GM13976 (cell line): Measurements from ENCODE around the gene SPATS2L.

Experiments used
- DNase-seq: peaks from one replicate; pipeline ENCODE4 v3.0.0; 2012; ENCODE audit warnings: low spot score
- CTCF ChIP-seq: IDR thresholded peaks from 2 replicates; pipeline ENCODE4 v1.5.1; 2012; ENCODE audit warnings: borderline replicate concordance, mild to moderate bottlenecking; ENCODE audit not compliant: insufficient read depth; ENCODE audit errors: extremely low read depth, missing control alignments, control extremely low read depth
- in situ Hi-C: fragments of 300-500 bp; cut with MboI; formaldehyde crosslinking; loops from one replicate; pipeline ENCODE4 v1.12.0; 2022; ENCODE audit warnings: low sequenced_read_pairs, mixed read lengths, inconsistent platforms; ENCODE audit not compliant: unreplicated experiment

SPATS2L gene

GRCh38 chr2:200417366-200417765 lies 110.9 kb downstream of the SPATS2L start:
- DNase-seq, result no peak
- no peak for TF ChIP-seq CTCF
- in situ Hi-C loops, result no loop called here

GRCh38 chr2:200418399-200418798 lies 111.9 kb downstream of the SPATS2L start:
- DNase-seq, result no peak
- in situ Hi-C loops, result no loop called here
- TF ChIP-seq CTCF, result no peak

- in situ Hi-C loops, result no loop called here
- DNase-seq, result no peak
- TF ChIP-seq CTCF, result no peak
Observed at GRCh38 chr2:200419325-200419724, 112.8 kb downstream of the SPATS2L start.

- in situ Hi-C loops, result no loop called here
- TF ChIP-seq CTCF, result no peak
- no peak for DNase-seq
Observed at GRCh38 chr2:200421270-200421669, 114.8 kb downstream of the SPATS2L start.

GRCh38 chr2:200422071-200422470 lies 115.6 kb downstream of the SPATS2L start:
- in situ Hi-C loops, result no loop called here
- no peak for DNase-seq
- TF ChIP-seq CTCF, result no peak

- in situ Hi-C loops, result no loop called here
- TF ChIP-seq CTCF, result no peak
- no peak for DNase-seq
Observed at GRCh38 chr2:200422532-200423261, 116.2 kb downstream of the SPATS2L start.
